GM12875 (cell line): Measurements from ENCODE around the gene MAPK9.

Experiments used
- H3K4me3 ChIP-seq: one replicate; pipeline ENCODE4 v1.5.1; 2011; ENCODE audit warnings: low read depth, low read length, control low read depth
- TF ChIP-seq, protein P1 (sequence below): IDR thresholded peaks from 2 replicates; pipeline ENCODE4 v1.5.1; 2011; ENCODE audit warnings: low read depth, mild to moderate bottlenecking, control low read depth, inconsistent platforms, low read length, moderate library complexity, borderline replicate concordance; ENCODE audit not compliant: insufficient read depth

Gene MAPK9

DNA sequence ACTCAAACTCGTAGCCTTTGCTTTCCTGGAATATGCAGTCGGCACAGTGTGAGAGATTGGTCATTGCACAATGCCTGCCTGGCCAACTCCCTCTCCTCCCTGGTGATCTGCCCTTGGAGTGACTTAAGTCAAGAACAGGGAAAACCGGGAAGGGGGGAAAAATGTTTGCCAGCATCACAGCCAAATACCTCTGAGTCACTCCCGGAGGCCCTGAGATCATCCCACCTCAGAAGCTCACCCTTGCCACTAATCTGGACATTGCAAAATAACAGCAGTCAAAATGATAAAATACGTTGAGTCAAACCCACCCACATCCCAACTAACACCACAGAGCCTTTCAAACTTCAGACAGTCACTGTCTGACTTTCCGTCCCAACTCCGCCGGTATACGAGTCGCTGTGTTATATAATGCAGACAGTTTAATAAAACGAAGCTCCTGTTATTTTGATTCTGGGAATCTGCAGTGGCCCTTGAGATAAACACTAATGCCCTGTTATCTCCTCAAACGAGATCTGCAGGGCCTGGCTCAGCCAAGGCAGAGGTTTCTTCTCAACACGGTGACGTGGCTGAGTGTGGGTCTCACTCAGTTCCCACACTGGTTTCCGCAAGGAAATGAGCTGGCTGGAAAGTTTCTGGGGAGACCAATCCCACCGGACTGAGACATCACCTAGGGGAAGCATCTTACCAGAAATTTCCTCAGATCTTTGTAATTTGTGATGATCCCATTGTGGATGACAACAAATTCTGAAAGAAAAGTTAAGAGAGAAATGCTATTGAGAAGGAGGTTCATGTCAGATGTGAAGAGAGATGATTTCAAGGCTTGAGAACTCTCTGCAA, 39.1 kb upstream of the MAPK9 start:
- H3K4me3 ChIP-seq, result no peak overlapping the region
- TF ChIP-seq, protein P1, sequence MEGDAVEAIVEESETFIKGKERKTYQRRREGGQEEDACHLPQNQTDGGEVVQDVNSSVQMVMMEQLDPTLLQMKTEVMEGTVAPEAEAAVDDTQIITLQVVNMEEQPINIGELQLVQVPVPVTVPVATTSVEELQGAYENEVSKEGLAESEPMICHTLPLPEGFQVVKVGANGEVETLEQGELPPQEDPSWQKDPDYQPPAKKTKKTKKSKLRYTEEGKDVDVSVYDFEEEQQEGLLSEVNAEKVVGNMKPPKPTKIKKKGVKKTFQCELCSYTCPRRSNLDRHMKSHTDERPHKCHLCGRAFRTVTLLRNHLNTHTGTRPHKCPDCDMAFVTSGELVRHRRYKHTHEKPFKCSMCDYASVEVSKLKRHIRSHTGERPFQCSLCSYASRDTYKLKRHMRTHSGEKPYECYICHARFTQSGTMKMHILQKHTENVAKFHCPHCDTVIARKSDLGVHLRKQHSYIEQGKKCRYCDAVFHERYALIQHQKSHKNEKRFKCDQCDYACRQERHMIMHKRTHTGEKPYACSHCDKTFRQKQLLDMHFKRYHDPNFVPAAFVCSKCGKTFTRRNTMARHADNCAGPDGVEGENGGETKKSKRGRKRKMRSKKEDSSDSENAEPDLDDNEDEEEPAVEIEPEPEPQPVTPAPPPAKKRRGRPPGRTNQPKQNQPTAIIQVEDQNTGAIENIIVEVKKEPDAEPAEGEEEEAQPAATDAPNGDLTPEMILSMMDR, result no peak

DNA sequence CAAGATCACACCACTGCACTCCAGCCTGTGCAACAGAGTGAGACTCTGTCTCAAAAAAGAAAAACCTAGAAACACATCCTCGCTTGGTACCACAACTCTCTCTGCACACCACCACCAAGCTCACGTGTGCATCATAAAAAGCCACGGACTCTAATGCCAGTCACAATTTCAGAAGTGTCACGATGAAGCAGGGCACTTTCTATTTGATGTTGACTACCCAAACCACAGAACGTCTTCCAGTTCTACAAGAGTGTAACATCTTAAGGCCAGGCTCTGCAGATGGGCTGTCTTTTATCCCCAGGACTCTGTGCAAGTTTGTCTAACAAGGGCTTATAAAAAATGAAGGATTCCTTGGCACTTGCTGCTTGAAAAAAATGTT, 38.4 kb upstream of the MAPK9 start:
- TF ChIP-seq, protein P1, result no peak
- H3K4me3 ChIP-seq, result no peak overlapping the region

DNA sequence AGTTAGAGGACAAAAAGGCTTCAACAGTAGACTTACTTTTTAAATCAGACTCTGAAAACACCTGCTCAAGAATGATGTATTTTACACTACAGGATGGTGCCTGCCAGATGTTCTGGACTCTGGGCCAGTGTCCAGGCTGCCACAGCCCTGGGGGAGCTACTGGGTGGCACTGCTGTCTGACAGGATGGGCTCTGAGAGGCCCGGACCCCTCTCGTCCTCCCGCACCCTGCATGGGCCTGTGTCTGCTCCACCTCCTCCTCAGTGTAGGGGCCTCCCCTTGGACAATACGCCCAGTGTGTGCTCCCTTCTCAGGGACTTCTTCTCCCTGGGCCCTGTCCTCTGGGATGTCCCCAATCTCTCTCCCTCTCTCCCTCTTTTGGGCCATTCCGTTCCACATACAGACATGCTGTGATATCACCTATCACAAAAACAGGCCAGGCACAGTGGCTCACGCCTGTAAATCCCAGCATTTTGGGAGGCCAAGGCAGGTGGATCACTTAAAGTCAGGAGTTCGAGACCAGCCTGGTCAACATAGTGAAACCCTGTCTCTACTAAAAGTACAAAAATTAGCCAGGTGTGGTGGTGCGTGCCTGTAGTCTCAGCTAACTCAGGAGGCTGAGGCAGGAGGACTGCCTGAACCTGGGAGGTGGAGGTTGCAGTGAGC, 37.9 kb upstream of the MAPK9 start:
- no peak overlapping the region for H3K4me3 ChIP-seq
- TF ChIP-seq, protein P1, result no peak

DNA sequence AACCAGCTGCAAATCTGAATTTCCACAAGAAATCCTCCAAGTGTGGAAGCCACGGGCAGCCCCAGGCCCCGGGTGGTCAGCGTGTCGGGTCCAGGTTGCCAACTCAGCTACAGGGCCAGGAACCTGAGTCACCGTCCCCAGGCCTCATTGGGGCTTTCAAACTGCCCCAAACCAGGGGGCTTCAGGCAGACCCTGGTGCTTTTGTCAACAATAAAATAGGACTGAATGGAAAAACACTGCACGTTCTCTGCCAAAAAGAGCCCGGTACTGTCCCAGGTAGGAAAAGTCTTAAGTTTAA, 37.2 kb upstream of the MAPK9 start:
- H3K4me3 ChIP-seq, result no peak overlapping the region
- TF ChIP-seq, protein P1, result no peak

DNA sequence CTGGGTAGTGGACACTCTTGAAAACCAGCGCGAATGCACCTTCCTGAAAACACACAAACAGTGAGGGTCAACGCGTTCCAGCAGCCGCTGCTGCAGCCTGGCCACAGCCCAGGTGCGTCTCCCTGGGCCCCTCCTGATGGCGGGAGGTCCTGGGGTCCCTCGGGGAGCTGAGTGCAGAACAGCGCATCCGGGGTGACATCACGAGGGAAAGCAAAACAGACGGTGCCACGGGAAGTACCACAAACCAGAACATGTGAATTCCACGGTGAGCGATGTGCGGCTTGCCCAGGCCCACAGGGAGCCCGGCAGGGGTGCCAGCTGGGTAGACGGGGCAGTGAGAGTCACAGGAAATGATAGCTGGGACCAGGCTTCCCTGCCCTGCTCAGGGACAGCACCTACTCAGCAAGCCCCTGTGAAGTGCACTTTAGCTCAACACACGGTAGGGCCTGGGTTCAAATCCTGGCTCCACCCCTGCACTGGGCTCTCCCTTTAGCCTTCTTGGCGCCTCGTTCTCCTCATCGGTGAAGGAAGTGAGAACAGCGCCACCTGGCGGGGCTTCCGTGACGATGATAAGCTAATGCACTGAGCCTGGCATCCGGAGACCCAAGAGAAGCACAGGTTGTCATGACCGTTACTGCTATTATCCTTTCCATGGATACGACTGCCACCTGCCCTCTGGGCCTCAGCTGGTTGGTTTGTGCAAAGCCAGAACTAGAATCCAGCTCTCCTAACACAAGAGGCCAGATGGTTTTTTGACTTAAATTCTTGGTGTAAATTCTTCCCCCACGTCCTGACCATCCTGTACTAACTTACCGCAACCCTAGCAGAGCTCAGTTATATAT, 36.6 kb upstream of the MAPK9 start:
- H3K4me3 ChIP-seq, result no peak overlapping the region
- TF ChIP-seq, protein P1, result peak; percentile 88

DNA sequence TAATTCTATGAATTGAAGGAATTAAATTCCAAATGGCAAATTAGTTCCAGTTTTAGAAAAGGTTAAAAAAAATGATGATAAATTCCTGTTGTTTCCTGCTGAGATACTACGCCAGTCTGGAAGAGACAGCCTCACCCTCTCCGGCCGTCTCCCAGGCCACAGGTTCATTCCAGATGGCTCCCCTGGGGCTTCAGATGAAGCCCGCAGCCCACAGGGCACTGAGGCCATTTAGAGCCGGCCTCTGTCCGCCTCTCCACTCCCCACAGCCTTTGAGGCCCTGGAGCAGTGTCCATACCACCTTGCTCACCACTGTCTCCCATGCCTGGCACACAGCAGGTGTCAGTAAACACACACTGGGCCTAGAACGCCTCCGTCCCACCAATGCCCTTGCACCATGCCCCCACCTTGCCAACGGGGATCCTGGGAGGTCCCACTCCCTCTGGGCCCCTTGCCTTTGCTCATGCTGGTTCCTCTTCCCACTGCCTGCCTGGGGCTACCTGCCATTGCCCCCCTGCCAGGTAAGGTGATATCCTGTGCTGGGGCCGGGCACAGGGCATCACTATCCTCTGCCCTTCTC, 35.2 kb upstream of the MAPK9 start:
- TF ChIP-seq, protein P1, result no peak
- no peak overlapping the region for H3K4me3 ChIP-seq
